Left ventricle myocardium inferior (tissue), 1 donor: ENCODE measurements around the gene ACADM. TPM values are rescaled to one million over a fixed set of nuclear protein-coding genes. Genes with fewer than 3 reads are reported as not detected.

Experiments
- DNase-seq: peaks from one replicate; pipeline ENCODE4 v3.0.0-alpha.2; 2020
- H3K27ac ChIP-seq: fragments of 200-600 bp; replicated peaks from 2 replicates; pipeline ENCODE4 v1.8.0; 2021
- H3K27me3 ChIP-seq: fragments of 200-600 bp; 2 replicates; pipeline ENCODE4 v1.8.0; 2021; ENCODE audit warnings: low read depth
- H3K36me3 ChIP-seq: fragments of 200-600 bp; 2 replicates; pipeline ENCODE4 v1.8.0; 2021
- H3K4me1 ChIP-seq: fragments of 200-600 bp; 2 replicates; pipeline ENCODE4 v1.8.0; 2021
- H3K4me3 ChIP-seq: fragments of 200-600 bp; 2 replicates; pipeline ENCODE4 v1.8.0; 2021; ENCODE audit warnings: mild to moderate bottlenecking, moderate library complexity
- H3K9me3 ChIP-seq: fragments of 200-600 bp; replicated peaks from 2 replicates; pipeline ENCODE4 v1.8.0; 2021
- CTCF ChIP-seq: fragments of 200-600 bp; IDR thresholded peaks from 2 replicates; pipeline ENCODE4 v1.8.0; 2021; ENCODE audit warnings: antibody characterized with exemption, mild to moderate bottlenecking, borderline replicate concordance
- intact Hi-C: fragments of 100-400 bp; cut with micrococcal nuclease; formaldehyde crosslinking; loops from one replicate; pipeline ENCODE4 v1.11.0; 2022
- total RNA-seq: library from RNA; stranded (reverse); fragmentation: NEBNext Ultra II Directional; extraction: Animal tissue kit (Norgen Biotek cat#: 25700); gene quantifications from one replicate; pipeline ENCODE4 v1.2.1, GENCODE V29; 2021
- donor health status: DM: no; HTN: yes; CAD: no; lungs with severe emphysema.

Gene ACADM
- total RNA-seq, 1 donor from 2014 or later = 358 TPM

GRCh38 chr1:75707191-75707590, 17.3 kb upstream of the ACADM start:
- TF ChIP-seq CTCF = no peak
- no peaks in the 10 kb centered on the region for H3K36me3 ChIP-seq
- intact Hi-C loops = no loop called here
- no peaks in the 10 kb centered on the region for H3K9me3 ChIP-seq
- peaks cover 16% of the 10 kb centered on the region for H3K4me1 ChIP-seq
- no peak for DNase-seq
- H3K27ac ChIP-seq = no peak overlapping the region
- H3K27me3 ChIP-seq = no peaks in the 10 kb centered on the region
- H3K4me3 ChIP-seq = no peak overlapping the region

DNA sequence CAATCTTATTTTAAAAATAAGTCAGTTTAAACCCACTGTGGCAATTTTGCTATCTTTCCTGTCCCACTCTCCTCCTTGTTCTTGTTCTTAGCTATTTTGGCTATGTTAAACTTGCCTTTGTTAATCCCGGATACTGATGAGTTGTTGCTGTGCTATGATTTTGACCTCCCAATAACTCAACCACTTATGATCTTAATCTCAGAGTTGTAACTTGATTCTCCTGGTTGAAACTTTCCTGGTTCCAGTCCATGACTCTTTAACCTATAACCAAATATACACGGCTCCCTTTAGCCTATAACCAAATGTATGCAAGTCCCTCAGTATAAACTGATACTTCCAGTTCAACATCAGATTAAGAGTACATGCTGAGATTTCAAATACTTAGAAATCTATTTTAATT, 15.6 kb upstream of the ACADM start:
- intact Hi-C loops = no loop called here
- Histone ChIP-seq H3K27me3 (no peaks in the 10 kb centered on the region), H3K4me1 (peaks cover 16% of the 10 kb centered on the region), H3K4me3 (no peak overlapping the region), H3K27ac (no peak overlapping the region), H3K9me3 (no peaks in the 10 kb centered on the region), H3K36me3 (no peaks in the 10 kb centered on the region)
- TF ChIP-seq CTCF = no peak
- DNase-seq = no peak

DNA sequence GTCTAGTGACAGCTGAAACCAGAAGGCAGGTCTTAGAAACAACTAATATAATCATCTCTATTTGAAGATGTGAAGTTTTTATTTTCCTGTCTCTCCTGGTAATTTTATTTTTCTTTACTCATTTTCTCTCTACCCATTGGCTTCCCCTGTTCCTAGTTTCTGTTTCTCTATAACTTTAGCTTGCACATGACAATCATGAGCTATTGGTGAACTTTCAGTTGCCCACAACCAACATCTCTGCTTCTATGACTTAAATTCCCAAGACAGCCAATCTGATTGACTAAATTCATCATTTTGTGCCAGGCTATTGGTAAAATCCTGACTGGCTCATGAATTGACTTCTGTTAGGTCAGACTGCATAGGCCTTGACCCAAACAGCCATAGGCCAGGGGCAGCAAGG, 13.7 kb upstream of the ACADM start:
- Histone ChIP-seq H3K4me3 (no peak overlapping the region), H3K9me3 (no peaks in the 10 kb centered on the region), H3K4me1 (peaks cover 16% of the 10 kb centered on the region), H3K27me3 (no peaks in the 10 kb centered on the region), H3K27ac (peak overlapping the region; percentile 34), H3K36me3 (no peaks in the 10 kb centered on the region)
- no peak for DNase-seq
- no peak for TF ChIP-seq CTCF
- intact Hi-C loops = no loop called here

- intact Hi-C loops = no loop called here
- H3K4me1 ChIP-seq = peaks cover 16% of the 10 kb centered on the region
- H3K36me3 ChIP-seq = no peaks in the 10 kb centered on the region
- TF ChIP-seq CTCF = no peak
- no peaks in the 10 kb centered on the region for H3K27me3 ChIP-seq
- no peak for DNase-seq
- H3K9me3 ChIP-seq = no peaks in the 10 kb centered on the region
- H3K27ac ChIP-seq = peak overlapping the region; percentile 12
- no peak overlapping the region for H3K4me3 ChIP-seq
These were observed 12.7 kb upstream of the ACADM start for GRCh38 chr1:75711846-75712245.

DNA sequence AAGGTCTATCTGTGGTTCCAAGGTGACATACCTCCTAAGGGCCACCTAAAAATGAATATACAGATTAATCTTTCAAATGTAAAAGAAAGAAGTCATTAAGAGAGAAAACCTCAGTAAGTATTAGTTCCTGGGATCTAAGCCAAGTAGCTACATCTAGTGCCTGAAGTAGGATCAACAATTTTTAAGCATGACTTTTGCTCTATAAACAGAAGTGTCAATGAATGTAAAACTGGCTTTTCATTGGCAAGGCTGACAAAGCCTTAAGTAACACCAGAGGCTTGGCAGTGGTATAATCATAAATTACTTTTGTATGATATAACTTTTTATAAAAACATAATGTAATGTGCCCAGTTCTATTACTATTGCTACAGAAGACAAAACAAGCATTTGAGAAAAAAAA, 12.2 kb upstream of the ACADM start:
- no peak for TF ChIP-seq CTCF
- intact Hi-C loops = no loop called here
- peaks cover 16% of the 10 kb centered on the region for H3K4me1 ChIP-seq
- H3K27me3 ChIP-seq = no peaks in the 10 kb centered on the region
- no peaks in the 10 kb centered on the region for H3K9me3 ChIP-seq
- no peak for DNase-seq
- peak overlapping the region; percentile 12 for H3K27ac ChIP-seq
- no peaks in the 10 kb centered on the region for H3K36me3 ChIP-seq
- no peak overlapping the region for H3K4me3 ChIP-seq

- TF ChIP-seq CTCF = no peak
- Histone ChIP-seq H3K9me3 (no peaks in the 10 kb centered on the region), H3K4me3 (no peak overlapping the region), H3K36me3 (no peaks in the 10 kb centered on the region), H3K4me1 (peaks cover 9% of the 10 kb centered on the region), H3K27me3 (no peaks in the 10 kb centered on the region), H3K27ac (no peak overlapping the region)
- intact Hi-C loops = loop anchor here (10.0 kb wide), 1 partner anchor 65 kb away; the partner anchor contains the start of gene RABGGTB
- DNase-seq = no peak
These were observed 4.7 kb upstream of the ACADM start for GRCh38 chr1:75719810-75720209.
